H1 (cell line): ENCODE measurements around the gene MBP. TPM values are rescaled to one million over a fixed set of nuclear protein-coding genes. Genes with fewer than 3 reads are reported as not detected.

Experiments used
- CTCF ChIA-PET: fragments of 300-600 bp; sonication (Branson Sonifier 250); formaldehyde crosslinking; loops from one replicate; lab custom pipeline; 2021; ENCODE audit not compliant: partially characterized antibody; lab: Charles Lee
- POLR2A ChIA-PET: fragments of 300-600 bp; sonication (Branson Sonifier 250); formaldehyde crosslinking; loops from one replicate; lab custom pipeline; 2021; ENCODE audit warnings: inconsistent platforms; ENCODE audit not compliant: partially characterized antibody; lab: Charles Lee
- DNase-seq, 2 experiments: peaks; one replicate each; pipeline versions ENCODE4 v3.0.0 to v3.0.0-alpha.2; 2010 to 2022; ENCODE audit warnings: low spot score in 2 of 2, low read depth in 1 of 2, mixed read lengths in 1 of 2
- FAIRE-seq: peaks from 2 replicates; lab custom pipeline; 2011; peaks lifted over from hg19 to GRCh38; lab: Jason Lieb, UNC
- H2AFZ ChIP-seq: 2 replicates; pipeline ENCODE4 v1.8.1; 2012; ENCODE audit warnings: low read length, inconsistent platforms
- H2AK5ac ChIP-seq: 2 replicates; pipeline ENCODE4 v1.6.1; 2013; ENCODE audit warnings: low read depth, low read length
- H2BK120ac ChIP-seq: replicated peaks from 2 replicates; pipeline ENCODE3; 2013; ENCODE audit warnings: low read depth, low read length, inconsistent platforms
- H2BK12ac ChIP-seq: 2 replicates; pipeline ENCODE4 v1.6.1; 2013; ENCODE audit warnings: low read depth, low read length
- H2BK15ac ChIP-seq: 2 replicates; pipeline ENCODE4 v1.6.1; 2013; ENCODE audit warnings: low read length
- H2BK20ac ChIP-seq: 2 replicates; pipeline ENCODE4 v1.6.1; 2013; ENCODE audit warnings: low read length
- H2BK5ac ChIP-seq: 2 replicates; pipeline ENCODE4 v1.6.1; 2013; ENCODE audit warnings: low read depth, low read length
- H3K14ac ChIP-seq: 2 replicates; pipeline ENCODE4 v1.6.1; 2013; ENCODE audit warnings: inconsistent platforms; ENCODE audit not compliant: insufficient read length
- H3K18ac ChIP-seq: 2 replicates; pipeline ENCODE4 v1.6.1; 2013; ENCODE audit warnings: low read length; ENCODE audit errors: extremely low read depth
- H3K23ac ChIP-seq: 2 replicates; pipeline ENCODE4 v1.6.1; 2013; ENCODE audit warnings: inconsistent platforms; ENCODE audit not compliant: insufficient read length
- H3K23me2 ChIP-seq: 2 replicates; pipeline ENCODE4 v1.6.1; 2013; ENCODE audit warnings: low read depth, low read length
- H3K27ac ChIP-seq: 2 replicates; pipeline ENCODE4 v1.6.1; 2011; ENCODE audit warnings: low read depth, low read length, inconsistent platforms
- H3K27me3 ChIP-seq, 4 experiments: replicated peaks in 1 of 4; 1 replicate in 1 of 4; 2 replicates in 3 of 4; pipeline versions ENCODE4 v1.6.1 to v1.8.1; 2011 to 2013; ENCODE audit warnings: low read length in 3 of 4, mild to moderate bottlenecking in 3 of 4, inconsistent platforms in 2 of 4, mixed read lengths in 2 of 4, moderate library complexity in 1 of 4; ENCODE audit not compliant: control insufficient read depth in 3 of 4, insufficient read depth in 3 of 4; ENCODE audit errors: extremely low read depth in 1 of 4
- H3K36me3 ChIP-seq, 4 experiments: 2 replicates each; pipeline versions ENCODE4 v1.6.1 to v1.8.1; 2011 to 2013; ENCODE audit warnings: mild to moderate bottlenecking in 4 of 4, low read length in 3 of 4, moderate library complexity in 2 of 4, control low read depth in 1 of 4, inconsistent platforms in 1 of 4; ENCODE audit not compliant: insufficient read depth in 4 of 4, control insufficient read depth in 2 of 4
- H3K4ac ChIP-seq: replicated peaks from 2 replicates; pipeline ENCODE3; 2013; ENCODE audit warnings: low read length, low read depth, mixed read lengths, inconsistent platforms; ENCODE audit not compliant: insufficient read length
- H3K4me1 ChIP-seq, 4 experiments: replicated peaks in 1 of 4; 1 replicate in 1 of 4; 2 replicates in 3 of 4; pipeline versions ENCODE4 v1.6.1 to v1.8.1; 2011 to 2013; ENCODE audit warnings: low read length in 3 of 4, inconsistent platforms in 2 of 4, mixed read lengths in 1 of 4; ENCODE audit not compliant: insufficient read depth in 4 of 4, control insufficient read depth in 3 of 4
- H3K4me2 ChIP-seq, 2 experiments: 2 replicates each; pipeline versions ENCODE4 v1.6.1 to v1.8.1; 2011 to 2013; ENCODE audit warnings: low read depth in 2 of 2, low read length in 2 of 2, control low read depth in 1 of 2, inconsistent platforms in 1 of 2, mild to moderate bottlenecking in 1 of 2; ENCODE audit not compliant: insufficient read depth in 1 of 2
- H3K4me3 ChIP-seq, 4 experiments: fragments of 200-600, 300-600 bp in 1 of 4; sonication (generic), shearing (Covaris generic), sonication (Bioruptor Twin) in 1 of 4; 2 replicates each; pipeline versions ENCODE4 v1.5.1 to v1.8.1; 2011 to 2016; ENCODE audit warnings: low read length in 4 of 4, low read depth in 3 of 4, control low read depth in 2 of 4, inconsistent platforms in 2 of 4, mild to moderate bottlenecking in 2 of 4, mixed read lengths in 1 of 4, moderate library complexity in 1 of 4; ENCODE audit not compliant: insufficient read depth in 2 of 4; ENCODE audit errors: extremely low read depth in 1 of 4
- H3K56ac ChIP-seq: replicated peaks from 2 replicates; pipeline ENCODE3; 2013; ENCODE audit warnings: low read depth, mild to moderate bottlenecking, mixed read lengths, low read length, inconsistent platforms; ENCODE audit not compliant: insufficient read length
- H3K79me1 ChIP-seq: 2 replicates; pipeline ENCODE4 v1.6.1; 2013; ENCODE audit warnings: low read depth, low read length, control low read depth
- H3K79me2 ChIP-seq, 2 experiments: 2 replicates each; pipeline versions ENCODE4 v1.6.1 to v1.8.1; 2012 to 2013; ENCODE audit warnings: low read length in 2 of 2, mild to moderate bottlenecking in 2 of 2, inconsistent platforms in 1 of 2; ENCODE audit not compliant: insufficient read depth in 2 of 2, control insufficient read depth in 1 of 2
- H3K9ac ChIP-seq, 4 experiments: replicated peaks in 1 of 4; 1 replicate in 1 of 4; 2 replicates in 3 of 4; pipeline versions ENCODE4 v1.6.1 to v1.8.1; 2011 to 2013; ENCODE audit warnings: low read depth in 3 of 4, low read length in 3 of 4, control low read depth in 2 of 4, mild to moderate bottlenecking in 2 of 4, moderate library complexity in 2 of 4, inconsistent platforms in 1 of 4; ENCODE audit errors: extremely low read depth in 1 of 4
- H3K9me3 ChIP-seq, 2 experiments: 2 replicates each; pipeline versions ENCODE4 v1.6.1 to v1.8.1; 2012 to 2013; ENCODE audit warnings: mild to moderate bottlenecking in 2 of 2, moderate library complexity in 2 of 2, control low read depth in 1 of 2, inconsistent platforms in 1 of 2, low read depth in 1 of 2, low read length in 1 of 2, mixed read lengths in 1 of 2; ENCODE audit not compliant: insufficient read depth in 2 of 2
- H4K20me1 ChIP-seq, 2 experiments: replicated peaks in 1 of 2; 2 replicates each; pipeline versions ENCODE3 to v1.8.1; 2011 to 2013; ENCODE audit warnings: inconsistent platforms in 2 of 2, low read length in 2 of 2, mild to moderate bottlenecking in 1 of 2; ENCODE audit not compliant: insufficient read depth in 2 of 2, control insufficient read depth in 1 of 2
- H4K5ac ChIP-seq: 2 replicates; pipeline ENCODE4 v1.6.1; 2013; ENCODE audit warnings: low read length, low read depth, mixed read lengths, inconsistent platforms; ENCODE audit not compliant: insufficient read length
- H4K8ac ChIP-seq: 2 replicates; pipeline ENCODE4 v1.8.0; 2013; ENCODE audit warnings: mild to moderate bottlenecking, moderate library complexity, low read length, inconsistent platforms; ENCODE audit not compliant: insufficient read depth; ENCODE audit errors: extremely low read depth
- H4K91ac ChIP-seq: replicated peaks from 2 replicates; pipeline ENCODE3; 2013; ENCODE audit warnings: low read length, mixed read lengths, inconsistent platforms; ENCODE audit not compliant: insufficient read length
- BRCA1 ChIP-seq: IDR thresholded peaks from 2 replicates; pipeline ENCODE4 v1.6.1; 2012; ENCODE audit warnings: low read depth, low read length, improper control_type of control experiment
- CBX8 ChIP-seq: fragments of 300-800, 300-1000 bp; sonication (generic); IDR thresholded peaks from 2 replicates; pipeline ENCODE4 v1.7.1; 2016; ENCODE audit warnings: low read depth, low read length, borderline replicate concordance
- CTBP2 ChIP-seq: IDR thresholded peaks from 2 replicates; pipeline ENCODE4 v1.7.0; 2011; ENCODE audit warnings: borderline replicate concordance, mild to moderate bottlenecking, moderate library complexity, mixed read lengths, low read length; ENCODE audit not compliant: insufficient read depth, insufficient read length
- EP300 ChIP-seq, 2 experiments: IDR thresholded peaks; 1 replicate in 1 of 2; 2 replicates in 1 of 2; pipeline ENCODE4 v1.6.1; 2011 to 2012; ENCODE audit warnings: low read depth in 2 of 2, low read length in 2 of 2, mild to moderate bottlenecking in 2 of 2, borderline replicate concordance in 1 of 2, inconsistent platforms in 1 of 2, moderate library complexity in 1 of 2
- HDAC6 ChIP-seq: IDR thresholded peaks from one replicate; pipeline ENCODE4 v1.7.1; 2012; ENCODE audit warnings: low read depth, mild to moderate bottlenecking, inconsistent platforms, low read length, moderate library complexity
- JUND ChIP-seq: IDR thresholded peaks from 2 replicates; pipeline ENCODE4 v1.6.1; 2011; ENCODE audit warnings: mild to moderate bottlenecking, improper control_type of control experiment, low read length
- ZNF274 ChIP-seq: IDR thresholded peaks from 2 replicates; pipeline ENCODE4 v1.7.0; 2012; ENCODE audit warnings: low read length, borderline replicate concordance; ENCODE audit errors: extremely low read depth
- WGBS, 2 experiments: shearing (Covaris generic) in 1 of 2; methylation state at CpG; one replicate each; pipeline versions ENCODE4 v1.1.6 to v1.1.7; 2013 to 2015; ENCODE audit warnings: low lambda C conversion rate in 2 of 2, mixed read lengths in 2 of 2, inconsistent platforms in 1 of 2, low coverage in 1 of 2, missing lambda C conversion rate in 1 of 2; ENCODE audit not compliant: insufficient replicate concordance in 2 of 2, insufficient coverage in 1 of 2, insufficient read length in 1 of 2; ENCODE audit errors: extremely low coverage in 1 of 2, missing lambda C conversion rate in 1 of 2; 5-methylcytosine and 5-hydroxymethylcytosine counted together
- polyA plus RNA-seq, 7 experiments: library from polyadenylated mRNA; depleted of rRNA in 3 of 7; stranded (reverse) in 5 of 7; unstranded in 2 of 7; fragments of >200 nt in 5 of 7; fragments of 200-250 nt in 2 of 7; gene quantifications; 1 replicate in 5 of 7; 2 replicates in 1 of 7; 4 replicates in 1 of 7; pipeline versions ENCODE4 v1.2.1 to v1.2.3, GENCODE V29; 2011 to 2013; ENCODE audit warnings: missing spikeins in 2 of 7, mixed read lengths in 2 of 7
- total RNA-seq: library from RNA; stranded (reverse); fragmentation: NEBNext Ultra II Directional; extraction: Animal tissue kit (Norgen Biotek cat#: 25700); gene quantifications from 2 replicates; pipeline ENCODE4 v1.2.1, GENCODE V29; 2021

The MBP gene
- total and polyA plus RNA-seq, 2 of the 8 experiments (the other 6 are each of a cell fraction or from before 2014, with no cell fraction given): 7.7 to 19.2 TPM

- POLR2A ChIA-PET: no interaction called here
- WGBS, 2 experiments: 86% methylated on average over 5 of the region's 5 CpGs; no CpG with 5 or more reads in 1 of the 2 experiments
These were observed 7.4 kb upstream of the MBP start for GRCh38 chr18:77140030-77140429.

More at GRCh38 chr18:77140030-77140429, 7.4 kb upstream of the MBP start:
- no peak overlapping the region for H3K4me3 ChIP-seq
- no peak overlapping the region for H4K5ac ChIP-seq
- peaks cover 0 to 2% (median 0%) of the 10 kb centered on the region in 4 experiments; a peak in 1 of 7 replicates for H3K27me3 ChIP-seq
- no peak overlapping the region for H3K56ac ChIP-seq
- no peak overlapping the region for H2BK15ac ChIP-seq
- no peak overlapping the region for H3K14ac ChIP-seq
- no peak overlapping the region for H3K4me2 ChIP-seq
- H2BK20ac ChIP-seq: no peak overlapping the region
- CTCF ChIA-PET: interaction anchor here (0.8 to 2.8 kb wide), 4 partner anchors 11 to 71 kb away, joined by 3 to 20 read pairs (median 4); no protein-coding TSS in a partner anchor
- H4K91ac ChIP-seq: no peak overlapping the region
- H3K4ac ChIP-seq: no peak overlapping the region
- no peak for FAIRE-seq
- H3K79me1 ChIP-seq: no peaks in the 10 kb centered on the region
- H3K23me2 ChIP-seq: no peaks in the 10 kb centered on the region
- H3K79me2 ChIP-seq: no peaks in the 10 kb centered on the region
- H3K27ac ChIP-seq: no peak overlapping the region
- H3K9me3 ChIP-seq: peaks cover 23% of the 10 kb centered on the region in 2 experiments
- TF ChIP-seq EP300 (IDR thresholded peaks at IDR 0.05; ENCODE audit: borderline replicate concordance in 1 of 2, low read depth in 2 of 2, low read length in 2 of 2): no peak
- TF ChIP-seq HDAC6: no peak
- TF ChIP-seq CTBP2: no peak
- TF ChIP-seq ZNF274: no peak
- TF ChIP-seq BRCA1: no peak
- no peak for TF ChIP-seq CBX8
- no peak for TF ChIP-seq JUND
- H2AFZ ChIP-seq: no peak overlapping the region
- DNase-seq: no peak
- no peaks in the 10 kb centered on the region for H3K36me3 ChIP-seq
- H2BK5ac ChIP-seq: no peak overlapping the region
- no peaks in the 10 kb centered on the region for H4K20me1 ChIP-seq
- no peak overlapping the region for H4K8ac ChIP-seq
- H3K4me1 ChIP-seq: no peaks in the 10 kb centered on the region
- H3K9ac ChIP-seq: no peak overlapping the region
- no peak overlapping the region for H2AK5ac ChIP-seq
- no peak overlapping the region for H2BK120ac ChIP-seq
- no peak overlapping the region for H3K18ac ChIP-seq
- no peak overlapping the region for H2BK12ac ChIP-seq
- H3K23ac ChIP-seq: no peak overlapping the region
